ENCODE data around the gene CLCN4. TPM values are rescaled to one million over a fixed set of nuclear protein-coding genes. Genes with fewer than 3 reads are reported as not detected.

CLCN4 gene
- total RNA-seq, 2 donors from 2014 or later, result 0.33 to 1.6 TPM

- no peak overlapping the region for H3K27ac ChIP-seq
- H3K4me3 ChIP-seq, result no peak overlapping the region
- H3K4me1 ChIP-seq, result no peaks in the 10 kb centered on the region
- no peaks in the 10 kb centered on the region for H3K36me3 ChIP-seq (replicated peaks in 1 of 2; ENCODE audit: insufficient read depth in 1 of 2, low read depth in 2 of 2)
- no peak for TF ChIP-seq CTCF (IDR thresholded peaks at IDR 0.05)
- no peak for TF ChIP-seq POLR2A (IDR thresholded peaks at IDR 0.05)
- intact Hi-C loops (cut with DNase I), result no loop called here
- no peaks in the 10 kb centered on the region for H3K9me3 ChIP-seq
- H3K27me3 ChIP-seq, result no peaks in the 10 kb centered on the region
- DNase-seq, result no peak
- no peak for ATAC-seq
- 80 to 85% methylated on average over 5 to 12 of the region's 12 CpGs for WGBS, 2 donors
Measured at GRCh38 chrX:10223276-10223675, 66.5 kb downstream of the CLCN4 start.

- Histone ChIP-seq H3K27me3 (no peaks in the 10 kb centered on the region), H3K36me3 (replicated peaks in 1 of 2; ENCODE audit: insufficient read depth in 1 of 2, low read depth in 2 of 2) (no peaks in the 10 kb centered on the region), H3K4me3 (no peak overlapping the region), H3K27ac (no peak overlapping the region), H3K4me1 (no peaks in the 10 kb centered on the region), H3K9me3 (no peaks in the 10 kb centered on the region)
- intact Hi-C loops (cut with DNase I), result no loop called here
- WGBS, 2 donors, result 84 to 95% methylated on average over 6 to 8 of the region's 8 CpGs
- no peak for DNase-seq
- TF ChIP-seq POLR2A (IDR thresholded peaks at IDR 0.05) (no peak), CTCF (IDR thresholded peaks at IDR 0.05) (no peak)
- no peak for ATAC-seq
Measured at GRCh38 chrX:10223781-10224180, 67.0 kb downstream of the CLCN4 start.

- intact Hi-C loops (cut with DNase I), result no loop called here
- DNase-seq, result no peak
- Histone ChIP-seq H3K4me1 (no peaks in the 10 kb centered on the region), H3K27ac (no peak overlapping the region), H3K36me3 (replicated peaks in 1 of 2; ENCODE audit: insufficient read depth in 1 of 2, low read depth in 2 of 2) (no peaks in the 10 kb centered on the region), H3K9me3 (no peaks in the 10 kb centered on the region), H3K27me3 (no peaks in the 10 kb centered on the region), H3K4me3 (no peak overlapping the region)
- no peak for ATAC-seq
- TF ChIP-seq CTCF (IDR thresholded peaks at IDR 0.05) (no peak), POLR2A (IDR thresholded peaks at IDR 0.05) (no peak)
- 50 to 61% methylated on average over 2 to 4 of the region's 4 CpGs for WGBS, 2 donors
Measured at GRCh38 chrX:10230222-10230621, 73.4 kb downstream of the CLCN4 start.

GRCh38 chrX:10231461-10231860 is 74.7 kb downstream of the CLCN4 start:
- Histone ChIP-seq H3K36me3 (replicated peaks in 1 of 2; ENCODE audit: insufficient read depth in 1 of 2, low read depth in 2 of 2) (no peaks in the 10 kb centered on the region), H3K4me3 (no peak overlapping the region), H3K4me1 (no peaks in the 10 kb centered on the region), H3K27ac (no peak overlapping the region), H3K27me3 (no peaks in the 10 kb centered on the region), H3K9me3 (no peaks in the 10 kb centered on the region)
- ATAC-seq (no peak), DNase-seq (no peak)
- TF ChIP-seq POLR2A (IDR thresholded peaks at IDR 0.05) (no peak), CTCF (IDR thresholded peaks at IDR 0.05) (no peak)
- 43 to 49% methylated on average over 4 of the region's 4 CpGs for WGBS, 2 donors
- intact Hi-C loops (cut with DNase I), result no loop called here

- H3K36me3 ChIP-seq (replicated peaks in 1 of 2; ENCODE audit: insufficient read depth in 1 of 2, low read depth in 2 of 2), result no peaks in the 10 kb centered on the region
- no peak overlapping the region for H3K27ac ChIP-seq
- intact Hi-C loops (cut with DNase I), result no loop called here
- ATAC-seq (no peak), DNase-seq (no peak)
- no peaks in the 10 kb centered on the region for H3K9me3 ChIP-seq
- no peak overlapping the region for H3K4me3 ChIP-seq
- no peaks in the 10 kb centered on the region for H3K4me1 ChIP-seq
- TF ChIP-seq POLR2A (IDR thresholded peaks at IDR 0.05) (no peak), CTCF (IDR thresholded peaks at IDR 0.05) (no peak)
- WGBS, 2 donors, result 42% methylated on average over 3 of the region's 3 CpGs
- no peaks in the 10 kb centered on the region for H3K27me3 ChIP-seq
Measured at GRCh38 chrX:10233173-10233572, 76.4 kb downstream of the CLCN4 start.
